ENCODE data around the gene FBXW5.

The FBXW5 gene

DNA sequence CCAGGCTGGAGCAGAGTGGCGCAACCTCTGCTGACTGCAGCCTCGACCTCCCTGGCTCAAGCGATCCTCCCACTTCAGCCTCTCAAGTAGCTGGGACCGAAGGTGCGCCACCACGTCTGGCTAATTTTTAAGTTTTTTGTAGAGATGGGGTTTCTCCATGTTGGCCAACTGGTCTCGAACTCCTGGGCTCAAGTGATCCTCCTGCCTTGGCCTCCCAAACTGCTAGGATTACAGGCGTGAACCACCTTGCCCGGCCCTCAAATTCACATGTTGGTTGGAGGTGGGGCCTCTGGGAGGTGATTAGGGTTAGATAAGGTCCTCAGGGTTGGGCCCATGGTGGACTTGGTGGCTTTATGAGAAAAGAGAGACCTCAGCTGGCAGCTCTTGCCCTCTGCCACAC, 17.6 kb upstream of the FBXW5 start:
- no peak for DNase-seq

DNA sequence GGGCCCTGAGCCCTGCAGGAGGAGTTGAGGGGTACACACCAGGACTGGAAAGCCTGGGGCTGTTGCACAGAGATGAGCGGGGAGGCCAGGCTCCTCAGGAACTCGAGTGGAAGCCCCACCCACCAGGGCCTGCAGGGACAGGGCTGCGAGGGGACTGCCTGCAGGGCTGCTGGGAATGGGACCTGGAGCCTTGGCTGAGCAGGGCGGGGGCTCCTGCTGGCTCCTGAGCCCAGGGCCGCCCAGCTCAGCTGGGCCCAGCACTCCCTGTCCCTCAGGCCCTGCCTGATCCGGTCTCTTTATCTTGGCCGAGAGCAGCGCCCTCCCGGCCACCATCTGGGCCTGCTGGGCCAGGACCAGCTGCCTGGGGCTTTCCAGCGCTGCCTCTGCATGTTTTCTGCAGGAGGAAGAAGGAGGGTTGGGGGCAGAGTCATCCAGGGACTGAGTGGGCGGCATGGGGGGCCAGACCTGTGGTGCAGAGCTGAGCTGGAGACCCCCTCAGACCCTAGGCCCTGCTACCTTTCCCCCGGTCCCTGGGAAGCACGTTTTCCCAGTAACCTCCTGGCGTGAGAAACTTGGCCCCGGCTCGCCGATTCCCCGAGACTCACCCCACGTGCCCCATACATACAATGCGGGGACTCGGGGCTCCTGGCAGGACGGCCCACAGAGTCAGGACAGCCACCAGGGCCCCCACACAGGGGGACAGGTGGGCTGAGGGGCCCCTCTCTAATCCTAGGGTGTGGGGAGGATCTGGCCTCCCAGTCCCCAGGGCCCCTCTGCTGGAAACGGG, 16.9 kb upstream of the FBXW5 start:
- no peak for DNase-seq

DNA sequence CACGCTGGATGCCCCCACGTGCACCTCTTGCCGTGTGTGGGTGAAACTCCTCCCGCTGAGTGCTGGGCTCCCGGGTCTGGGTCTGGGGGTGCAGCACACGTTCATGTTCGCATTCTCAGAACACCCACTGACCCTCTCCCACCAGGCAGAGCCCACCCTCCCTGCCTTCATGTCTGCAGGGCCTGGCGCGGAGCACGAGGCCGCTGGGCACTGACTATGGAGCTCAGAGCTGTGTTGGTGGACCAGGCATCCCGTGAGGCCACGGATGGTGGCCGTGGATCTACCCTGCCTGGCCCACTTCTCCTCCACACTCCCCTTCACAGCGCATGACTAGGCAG, 16.4 kb upstream of the FBXW5 start:
- DNase-seq = no peak

DNA sequence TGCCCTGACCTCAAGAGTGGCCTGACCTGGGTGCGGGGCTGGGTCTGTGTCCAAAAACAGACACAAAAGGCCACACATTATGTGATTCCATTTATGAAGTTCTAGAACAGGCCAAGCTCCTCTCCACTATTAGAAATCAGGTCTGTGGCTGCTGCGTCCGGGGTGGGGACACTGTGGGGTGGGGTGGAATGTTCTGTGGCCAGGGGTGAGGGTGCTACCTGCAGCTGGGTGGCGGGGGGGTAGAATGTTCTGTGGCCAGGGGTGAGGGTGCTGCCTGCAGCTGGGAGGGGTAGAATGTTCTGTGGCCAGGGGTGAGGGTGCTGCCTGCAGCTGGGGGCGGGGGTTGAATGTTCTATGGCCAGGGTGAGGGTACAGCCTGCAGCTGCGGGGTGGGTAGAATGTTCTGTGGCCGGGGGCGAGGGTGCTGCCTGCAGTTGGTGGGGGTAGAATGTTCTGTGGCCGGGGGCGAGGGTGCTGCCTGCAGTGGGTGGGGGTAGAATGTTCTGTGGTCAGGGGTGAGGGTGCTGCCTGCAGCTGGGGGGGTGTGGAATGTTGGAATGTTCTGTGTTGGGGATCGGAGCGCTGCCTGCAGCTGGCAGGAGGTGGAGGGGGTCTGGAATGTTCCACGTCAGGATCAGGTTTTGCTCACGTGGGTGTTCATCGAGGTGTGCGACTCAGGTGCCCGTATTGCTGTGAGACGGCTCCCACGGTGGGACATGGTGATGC, 15.8 kb upstream of the FBXW5 start:
- no peak for DNase-seq

DNA sequence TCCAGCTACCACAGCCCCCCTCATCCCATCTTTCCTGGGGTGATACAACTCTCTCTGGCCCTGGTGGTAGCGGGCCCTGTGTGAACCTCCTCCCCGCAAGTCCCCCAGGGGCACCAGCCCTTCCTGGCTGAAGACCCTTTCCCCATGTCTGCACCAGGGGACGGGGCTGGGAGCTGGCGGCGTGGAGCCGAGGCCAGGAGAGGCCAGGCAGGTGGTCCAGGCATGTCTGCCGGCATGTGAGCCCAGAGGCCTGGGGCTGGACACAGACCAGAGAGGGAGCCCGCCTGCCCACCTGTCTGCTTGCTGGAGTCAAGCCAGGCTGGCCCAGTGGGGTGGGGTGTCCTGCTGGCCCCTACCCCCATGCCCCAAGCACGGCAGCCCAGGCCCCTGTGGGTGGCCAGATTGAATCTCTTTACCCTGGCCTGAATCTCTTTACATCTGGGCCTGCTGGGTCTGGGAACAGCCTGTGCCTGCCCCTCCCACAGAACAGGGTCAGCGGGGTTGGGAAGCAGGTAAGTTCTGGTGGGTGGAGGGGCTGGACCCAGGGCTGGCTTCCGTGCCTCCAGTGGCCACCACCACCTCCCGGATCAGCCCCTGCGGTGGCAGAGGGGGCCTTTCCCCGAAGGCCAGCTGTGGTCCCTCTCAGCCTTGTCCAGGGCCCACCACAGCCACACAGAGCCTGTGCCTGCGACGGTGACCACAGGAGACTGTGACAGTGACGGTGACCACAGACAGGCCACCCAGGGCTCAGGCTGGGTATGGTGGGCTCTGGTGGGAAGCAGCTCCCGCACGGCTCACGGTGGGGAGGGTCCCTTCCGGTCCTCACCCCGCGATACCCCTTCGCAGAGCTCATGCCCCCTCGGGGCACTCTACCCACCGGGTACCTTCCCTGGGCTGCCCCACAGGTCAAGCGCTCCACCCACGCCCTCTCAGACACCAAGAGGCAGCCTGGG, 14.6 kb upstream of the FBXW5 start:
- DNase-seq = no peak

DNA sequence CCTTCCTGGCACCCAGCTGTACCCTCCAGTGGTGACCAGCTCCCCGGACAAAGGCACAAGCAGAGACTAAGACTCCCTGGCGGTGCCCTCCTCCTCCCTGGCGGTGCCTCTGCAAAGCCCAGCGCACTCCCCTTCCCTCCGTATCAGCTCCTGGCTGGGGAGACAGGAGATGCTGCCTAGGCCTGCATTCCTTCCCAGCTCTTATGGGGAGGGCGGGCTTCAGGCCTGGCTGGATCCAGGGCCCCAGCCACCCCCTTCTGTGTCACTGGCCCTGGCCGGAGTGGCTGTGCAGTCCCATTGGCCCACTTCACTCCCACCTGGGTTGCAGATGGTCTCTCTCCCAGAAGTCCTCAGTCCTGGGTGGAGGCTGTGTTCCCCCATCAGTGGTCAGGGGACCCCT, 13.9 kb upstream of the FBXW5 start:
- DNase-seq = no peak

DNA sequence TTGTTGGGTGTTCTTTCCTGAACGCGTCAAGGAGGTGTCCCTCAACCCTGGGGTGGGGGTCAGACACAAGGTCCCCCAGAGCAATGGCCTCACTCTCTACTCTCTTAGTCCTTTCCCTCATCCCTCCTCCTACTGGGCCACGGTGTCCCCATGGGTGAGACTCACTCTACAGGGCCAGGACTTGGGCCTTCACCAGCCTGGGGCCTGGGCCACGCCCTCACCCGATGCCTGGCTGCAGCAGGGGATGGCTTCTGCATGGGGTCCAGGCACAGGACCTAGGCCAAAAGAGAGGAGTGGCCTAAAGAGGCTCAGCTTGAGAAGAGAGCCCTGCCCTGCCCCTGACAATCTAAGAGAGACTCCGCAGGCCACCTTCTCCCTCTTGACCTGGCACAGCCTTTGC, 13.4 kb upstream of the FBXW5 start:
- no peak for DNase-seq

DNA sequence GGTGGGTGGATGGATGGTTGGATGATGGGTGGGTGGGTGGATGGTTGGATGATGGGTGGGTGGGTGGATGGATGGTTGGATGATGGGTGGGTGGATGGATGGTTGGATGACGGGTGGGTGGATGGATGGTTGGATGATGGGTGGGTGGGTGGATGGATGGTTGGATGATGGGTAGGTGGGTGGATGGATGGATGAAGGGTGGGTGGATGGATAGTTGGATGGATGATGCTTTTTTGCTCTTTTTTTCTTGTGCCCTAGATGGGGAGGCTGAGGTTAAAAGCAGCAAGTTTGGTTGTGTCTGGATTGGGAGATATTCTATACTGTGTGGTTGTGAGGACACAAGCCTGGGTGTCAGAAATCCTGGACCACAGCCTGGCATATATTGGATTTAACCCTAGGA, 12.9 kb upstream of the FBXW5 start:
- no peak for DNase-seq

DNA sequence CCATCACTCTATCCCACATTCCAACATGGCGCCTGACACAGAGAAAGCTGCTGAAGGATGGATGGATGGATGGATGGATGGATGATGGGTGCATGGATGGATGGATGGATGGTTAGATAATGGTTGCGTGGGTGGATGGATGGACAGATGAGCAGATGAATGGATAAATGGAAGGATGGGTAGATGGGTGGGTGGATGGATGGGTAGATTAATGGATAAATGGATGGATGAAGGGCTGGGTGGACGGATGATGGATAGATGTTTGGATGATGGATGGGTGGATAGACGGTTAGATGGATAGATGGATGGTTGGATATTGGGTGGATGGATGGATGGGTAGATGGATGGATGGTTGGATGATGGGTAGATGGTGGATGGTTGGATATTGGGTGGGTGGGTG, 12.1 kb upstream of the FBXW5 start:
- DNase-seq = no peak

DNA sequence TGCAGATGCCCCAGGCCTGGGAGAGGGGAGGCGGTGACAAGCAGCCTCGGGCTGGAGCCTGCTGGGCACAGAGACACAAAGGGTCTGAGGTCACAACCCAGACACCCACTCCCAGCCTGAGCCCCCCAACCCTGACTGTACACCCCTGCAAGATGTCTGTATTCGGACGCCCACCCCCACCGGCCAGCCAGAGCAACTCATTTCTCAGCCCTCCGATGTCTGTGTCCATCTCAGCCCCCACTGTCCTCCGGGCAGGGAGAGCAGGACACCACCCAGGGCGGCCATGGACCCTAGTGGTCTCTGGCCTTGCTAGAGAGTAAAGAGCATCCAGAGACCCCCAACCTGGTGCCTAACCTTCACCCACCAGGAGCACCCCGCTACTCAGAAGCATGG, 11.4 kb upstream of the FBXW5 start:
- DNase-seq = no peak

DNA sequence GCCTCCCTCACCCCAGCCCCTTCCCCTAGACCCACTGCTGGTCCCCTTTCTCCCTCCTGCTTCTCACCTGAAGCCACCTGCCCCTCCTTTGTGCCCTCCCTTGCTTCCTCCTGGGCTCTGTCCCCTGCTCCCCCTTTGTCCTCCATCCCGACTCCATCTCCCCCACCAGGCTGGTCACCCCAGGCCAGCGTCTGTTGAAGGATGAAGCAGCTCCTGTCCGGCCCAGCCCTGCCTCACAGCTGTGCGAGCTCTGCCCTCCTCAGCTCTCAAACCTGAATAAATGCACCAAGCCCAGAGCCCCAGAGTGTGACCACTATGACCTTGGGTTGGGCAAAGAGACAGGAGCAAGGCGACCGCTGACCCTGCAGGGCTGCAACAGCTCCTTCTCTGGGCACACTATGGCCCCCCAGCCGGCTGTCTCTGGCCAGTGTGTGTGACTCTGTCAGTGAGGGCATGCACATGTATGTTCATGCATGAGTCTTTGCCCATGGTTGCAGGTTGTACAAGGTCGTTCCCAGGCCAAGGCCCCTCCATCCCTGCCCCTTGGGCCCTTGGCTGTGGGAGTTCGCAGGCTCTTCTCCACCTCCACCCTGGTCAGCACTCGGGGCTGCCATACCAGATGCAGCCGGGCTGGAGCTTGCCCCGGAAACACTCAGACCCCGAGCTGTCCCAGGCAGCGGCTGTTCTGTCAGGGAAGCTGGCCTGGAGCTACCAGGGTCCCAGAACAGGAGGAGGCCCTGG, 10.8 kb upstream of the FBXW5 start:
- no peak for DNase-seq

DNA sequence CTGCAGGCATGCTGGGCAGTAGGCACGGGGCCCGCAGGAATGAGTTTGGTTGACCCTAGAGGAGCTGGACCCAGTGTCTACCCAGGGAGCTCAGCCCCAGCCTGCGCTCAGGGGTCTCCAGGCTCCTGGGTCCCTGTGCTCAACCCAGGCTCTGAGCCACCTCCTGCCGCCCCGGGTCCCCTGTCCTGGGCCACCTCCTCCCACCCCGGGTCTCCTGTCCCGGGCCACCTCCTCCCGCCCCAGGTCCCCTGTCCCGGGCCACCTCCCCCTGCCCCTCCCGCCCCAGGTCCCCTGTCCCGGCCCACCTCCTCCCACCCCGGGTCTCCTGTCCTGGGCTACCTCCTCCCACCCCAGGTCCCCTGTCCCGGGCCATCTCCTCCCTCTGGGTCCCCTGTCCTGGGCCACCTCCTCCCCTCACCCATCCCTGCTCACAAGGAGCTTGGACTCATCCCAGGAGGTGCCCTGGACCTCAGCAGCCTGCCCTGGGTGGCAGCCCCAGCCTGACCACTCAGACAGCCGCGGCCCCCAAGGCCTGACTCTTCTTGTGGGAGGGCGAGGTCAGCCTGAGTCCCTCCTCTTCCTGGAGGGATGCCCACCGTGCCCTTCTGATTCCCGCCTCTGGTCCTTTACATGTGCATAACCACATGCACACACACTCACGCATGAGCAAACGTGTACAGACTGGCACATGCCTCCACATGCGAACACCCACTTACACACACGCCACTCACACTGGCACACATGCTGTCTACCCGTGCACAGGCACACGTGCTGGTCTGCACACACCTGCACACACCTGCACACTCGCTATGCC, 9.9 kb upstream of the FBXW5 start:
- DNase-seq = no peak

DNA sequence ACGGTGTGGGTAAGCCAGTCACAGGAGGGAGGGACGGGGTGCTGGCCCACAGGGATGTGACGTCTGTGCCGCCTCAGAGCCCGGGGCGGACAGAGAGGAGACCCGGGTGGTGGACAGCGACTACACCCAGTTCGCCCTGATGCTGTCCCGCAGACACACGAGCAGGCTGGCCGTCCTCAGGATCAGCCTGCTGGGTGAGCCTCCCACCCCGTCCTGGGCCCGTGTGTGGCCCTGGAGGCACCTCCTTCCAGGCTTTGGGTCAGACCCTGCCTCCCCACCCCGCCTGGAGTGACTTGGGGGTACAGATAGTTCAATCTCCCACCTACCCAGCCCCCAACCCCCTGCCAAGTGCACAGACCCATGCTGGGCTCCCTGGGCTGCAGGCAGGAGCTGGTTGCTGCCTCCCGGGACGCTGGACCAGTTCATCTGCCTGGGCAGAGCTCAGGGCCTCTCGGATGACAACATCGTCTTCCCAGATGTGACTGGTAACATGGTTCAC, 9.3 kb upstream of the FBXW5 start:
- no peak for DNase-seq

DNA sequence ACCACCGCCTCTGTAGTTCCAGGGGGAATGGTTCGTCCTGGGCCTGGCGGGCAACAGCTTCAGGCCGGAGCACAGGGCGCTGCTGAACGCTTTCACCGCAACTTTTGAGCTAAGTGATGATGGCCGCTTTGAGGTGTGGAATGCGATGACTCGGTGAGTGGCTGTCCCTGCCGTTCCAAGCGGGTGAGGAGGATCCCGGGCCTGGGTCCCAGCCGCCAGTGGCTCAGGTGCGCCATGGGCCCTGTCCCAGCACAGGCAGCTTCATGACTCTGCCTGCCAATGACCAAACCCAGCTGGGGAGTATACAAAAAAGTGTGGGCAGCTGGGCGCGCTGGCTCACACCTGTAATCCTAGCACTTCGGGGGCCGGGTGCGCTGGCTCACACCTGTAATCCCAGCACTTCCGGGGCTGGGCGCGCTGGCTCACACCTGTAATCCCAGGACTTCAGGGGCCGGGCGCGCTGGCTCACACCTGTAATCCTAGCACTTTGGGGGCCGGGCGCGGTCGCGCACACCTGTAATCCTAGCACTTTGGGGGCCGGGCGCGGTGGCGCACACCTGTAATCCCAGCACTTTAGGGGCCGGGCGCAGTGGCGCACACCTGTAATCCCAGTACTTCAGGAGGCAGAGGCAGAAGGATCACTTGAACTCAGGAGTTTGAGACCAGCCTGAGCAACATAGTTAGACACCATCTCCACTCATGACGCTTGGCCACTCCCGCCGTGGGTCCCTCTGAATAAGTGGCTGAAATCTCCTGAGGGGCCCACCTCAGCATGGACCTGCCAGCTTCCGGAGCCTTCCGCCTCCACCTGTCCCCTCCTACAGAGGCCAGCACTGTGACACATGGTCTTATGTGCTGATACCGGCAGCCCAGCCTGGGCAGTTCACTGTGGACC, 8.6 kb upstream of the FBXW5 start:
- DNase-seq = no peak

DNA sequence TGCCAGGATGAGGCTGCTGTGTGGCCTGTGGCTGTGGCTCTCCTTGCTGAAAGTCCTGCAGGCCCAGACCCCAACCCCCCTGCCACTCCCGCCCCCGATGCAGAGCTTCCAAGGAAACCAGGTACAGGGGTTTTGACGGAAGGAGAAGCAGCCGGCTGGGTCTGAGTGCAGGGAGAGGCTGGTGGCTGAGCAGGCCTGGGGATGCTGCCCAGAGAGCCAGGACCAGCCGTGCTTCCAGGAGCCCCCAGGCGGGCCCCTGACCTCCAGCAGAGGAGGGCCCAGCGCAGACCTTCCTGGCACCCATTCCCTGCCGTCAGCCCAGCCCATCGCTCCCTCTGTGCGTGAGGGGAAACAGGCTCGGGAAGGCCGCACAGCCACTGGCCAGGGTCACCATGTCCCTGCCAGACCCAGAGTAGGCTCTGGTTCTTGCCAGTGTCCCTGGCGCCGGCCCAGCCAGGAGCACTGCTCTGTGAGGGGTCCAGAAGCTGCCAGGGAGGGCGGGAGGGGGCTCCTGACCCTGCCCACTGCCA, 7.8 kb upstream of the FBXW5 start:
- DNase-seq = peak; percentile 50

DNA sequence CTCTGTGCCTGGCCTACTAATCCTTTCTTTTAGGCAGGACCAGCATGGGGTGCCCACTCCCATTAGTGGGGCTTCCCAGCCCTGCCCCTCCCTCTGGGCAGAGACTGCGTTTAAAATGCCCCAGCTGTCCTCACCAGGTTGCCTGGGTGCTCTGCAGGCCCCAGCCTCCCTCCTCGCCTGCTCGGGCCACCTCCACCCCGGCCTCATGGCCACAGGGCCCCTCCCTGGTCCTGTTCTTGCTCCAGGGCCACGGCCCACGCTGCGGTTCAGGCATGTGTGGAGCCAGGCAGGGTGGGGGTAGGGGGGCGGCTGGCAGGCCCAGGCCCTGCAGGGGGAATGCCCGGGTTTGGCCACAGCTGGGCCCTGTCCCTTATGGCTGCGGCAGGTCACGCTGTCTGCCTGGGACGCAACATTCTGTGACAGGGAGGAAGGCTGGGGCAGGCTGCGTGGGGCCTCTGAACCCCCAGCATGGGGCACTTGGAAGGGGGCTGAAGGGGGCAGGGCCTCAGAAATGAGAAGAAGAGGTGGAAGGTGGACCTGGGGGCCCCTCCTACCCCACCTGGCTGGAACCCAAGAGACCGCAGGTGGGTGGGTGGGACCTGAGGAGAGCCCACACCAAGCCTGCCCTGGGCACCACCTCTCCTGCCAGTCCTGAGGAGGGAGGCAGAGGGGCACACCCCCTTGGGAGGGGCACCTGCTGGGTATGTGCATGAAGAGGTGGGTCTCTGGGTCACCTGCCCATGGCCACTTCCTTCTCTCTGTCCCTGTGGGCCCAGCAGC, 7.2 kb upstream of the FBXW5 start, which contains the start of gene LCN12:
Gene LCN12, plus strand, starts transcription at position 733 of the 780 bp plus-strand sequence. CDS start 55 bp downstream, outside the sequence.
- peak; percentile 47 for DNase-seq

DNA sequence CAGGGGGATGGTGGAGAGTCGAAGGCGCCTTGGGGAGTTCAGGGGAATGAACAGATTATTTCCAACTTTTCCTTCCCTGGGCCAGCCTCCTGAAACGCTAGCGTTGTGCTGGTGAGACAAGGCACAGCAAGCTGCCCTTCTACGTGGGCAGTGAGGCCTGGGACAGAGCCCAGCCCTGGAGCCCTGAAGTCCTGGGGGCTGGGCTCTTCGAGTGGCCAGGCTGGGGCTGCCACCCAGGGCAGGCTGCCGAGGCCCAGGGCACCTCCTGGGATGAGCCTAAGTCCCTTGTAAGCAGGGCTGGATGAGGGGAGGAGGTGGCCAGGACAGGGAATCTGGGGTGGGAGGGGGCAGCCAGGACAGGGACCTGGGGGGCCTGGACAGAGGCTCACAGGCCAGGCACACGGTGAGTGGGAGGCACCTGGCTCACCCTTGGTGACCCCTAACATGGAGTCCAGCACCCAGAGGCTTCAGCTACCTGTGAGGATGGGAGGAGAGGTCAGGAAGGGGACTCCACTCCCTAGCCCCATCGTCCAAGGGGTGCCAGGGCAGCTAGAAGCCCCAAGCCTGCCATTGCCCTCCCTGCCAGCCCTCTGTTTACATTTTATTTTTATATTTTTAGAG, 6.2 kb upstream of the FBXW5 start:
- no peak for DNase-seq

Measured in right kidney (tissue), 1 donor.